IMR-90 (cell line): ENCODE data around the gene LAS1L. TPM values are rescaled to one million over a fixed set of nuclear protein-coding genes. Genes with fewer than 3 reads are reported as not detected.

Source experiments
- ATAC-seq: fragments of 200-7000 bp; cut with Tn5 transposase; 2 replicates; pipeline ENCODE4 v1.9.1; 2020; ENCODE audit warnings: low read depth, mild to moderate bottlenecking, moderate library complexity
- BruUV-seq: library from RNA; stranded (reverse); fragments of 400-500 nt; replicated peaks from 2 replicates; lab custom pipeline; 2021; lab: Mats Ljungman, UMichigan
- CTCF ChIA-PET: fragments of 300-600 bp; formaldehyde crosslinking; extraction: SDS; loops from one replicate; lab custom pipeline; 2021; ENCODE audit warnings: antibody characterized with exemption; lab: Yijun Ruan, JAX
- POLR2A ChIA-PET: fragments of 300-600 bp; sonication (Branson Sonifier 250); formaldehyde crosslinking; loops from one replicate; lab custom pipeline; 2022; ENCODE audit warnings: antibody characterized with exemption; ENCODE audit not compliant: unreplicated experiment; lab: Charles Lee
- DNase-seq: peaks from one replicate; pipeline ENCODE4 v3.0.0; 2013
- H2AFZ ChIP-seq: replicated peaks from 2 replicates; pipeline ENCODE3; 2013; ENCODE audit warnings: low read length, mild to moderate bottlenecking; ENCODE audit not compliant: poor library complexity
- H2AK5ac ChIP-seq: 2 replicates; pipeline ENCODE4 v1.6.1; 2013; ENCODE audit warnings: low read depth, low read length, inconsistent platforms
- H2AK9ac ChIP-seq: replicated peaks from 2 replicates; pipeline ENCODE3; 2013; ENCODE audit warnings: mild to moderate bottlenecking, low read depth, low read length, moderate library complexity; ENCODE audit not compliant: poor library complexity
- H2BK120ac ChIP-seq: 2 replicates; pipeline ENCODE4 v1.6.1; 2013; ENCODE audit warnings: low read depth, low read length, inconsistent platforms
- H2BK15ac ChIP-seq: 3 replicates; pipeline ENCODE4 v1.6.1; 2013; ENCODE audit warnings: low read depth, low read length, inconsistent platforms
- H2BK20ac ChIP-seq: 2 replicates; pipeline ENCODE4 v1.6.1; 2013; ENCODE audit warnings: low read depth, mild to moderate bottlenecking, inconsistent platforms, low read length, moderate library complexity
- H2BK5ac ChIP-seq: 2 replicates; pipeline ENCODE4 v1.6.1; 2013; ENCODE audit warnings: mild to moderate bottlenecking, low read depth, low read length, inconsistent platforms; ENCODE audit not compliant: poor library complexity, severe bottlenecking
- H3K14ac ChIP-seq: replicated peaks from 2 replicates; pipeline ENCODE4 v1.6.1; 2013; ENCODE audit warnings: low read depth, low read length, inconsistent platforms
- H3K18ac ChIP-seq: 2 replicates; pipeline ENCODE4 v1.6.1; 2013; ENCODE audit warnings: low read depth, low read length, control low read depth
- H3K23ac ChIP-seq: 2 replicates; pipeline ENCODE4 v1.6.1; 2013; ENCODE audit warnings: low read depth, low read length, inconsistent platforms
- H3K27ac ChIP-seq: 2 replicates; pipeline ENCODE4 v1.5.1; 2013; ENCODE audit warnings: mild to moderate bottlenecking, control low read depth, low read length; ENCODE audit not compliant: insufficient read depth
- H3K27me3 ChIP-seq: 2 replicates; pipeline ENCODE4 v1.6.1; 2013; ENCODE audit warnings: low read length; ENCODE audit not compliant: control insufficient read depth, insufficient read depth
- H3K36me3 ChIP-seq: 2 replicates; pipeline ENCODE4 v1.6.1; 2013; ENCODE audit warnings: low read length, mixed read lengths; ENCODE audit not compliant: control insufficient read depth, insufficient read depth
- H3K4ac ChIP-seq: 2 replicates; pipeline ENCODE4 v1.6.1; 2013; ENCODE audit warnings: low read depth, low read length, inconsistent platforms
- H3K4me1 ChIP-seq: 2 replicates; pipeline ENCODE4 v1.6.1; 2013; ENCODE audit warnings: low read length, mixed read lengths; ENCODE audit not compliant: control insufficient read depth, insufficient read depth
- H3K4me2 ChIP-seq: 2 replicates; pipeline ENCODE4 v1.6.1; 2013; ENCODE audit warnings: low read depth, mild to moderate bottlenecking, control low read depth, low read length, moderate library complexity
- H3K4me3 ChIP-seq: 2 replicates; pipeline ENCODE4 v1.5.1; 2013; ENCODE audit warnings: low read depth, mild to moderate bottlenecking, control low read depth, low read length, moderate library complexity; ENCODE audit not compliant: insufficient read depth
- H3K56ac ChIP-seq: 2 replicates; pipeline ENCODE4 v1.6.1; 2013; ENCODE audit warnings: low read length, inconsistent platforms; ENCODE audit not compliant: insufficient read depth; ENCODE audit errors: extremely low read depth
- H3K79me1 ChIP-seq, 2 experiments: 2 replicates each; pipeline ENCODE4 v1.6.1; 2013; ENCODE audit warnings: low read length in 2 of 2, inconsistent platforms in 1 of 2, low read depth in 1 of 2
- H3K9ac ChIP-seq: 2 replicates; pipeline ENCODE4 v1.6.1; 2013; ENCODE audit warnings: low read depth, low read length, control low read depth
- H3K9me1 ChIP-seq: 2 replicates; pipeline ENCODE4 v1.6.1; 2013; ENCODE audit warnings: low read length, inconsistent platforms; ENCODE audit not compliant: insufficient read depth
- H3K9me3 ChIP-seq: 2 replicates; pipeline ENCODE4 v1.6.1; 2013; ENCODE audit warnings: low read length; ENCODE audit not compliant: control insufficient read depth, insufficient read depth
- H4K20me1 ChIP-seq: 2 replicates; pipeline ENCODE4 v1.6.1; 2013; ENCODE audit warnings: low read length, inconsistent platforms; ENCODE audit not compliant: insufficient read depth
- H4K5ac ChIP-seq: 2 replicates; pipeline ENCODE4 v1.6.1; 2013; ENCODE audit warnings: mild to moderate bottlenecking, low read depth, low read length, control low read depth
- H4K8ac ChIP-seq, 2 experiments: 2 replicates each; pipeline ENCODE4 v1.6.1; 2013; ENCODE audit warnings: low read depth in 2 of 2, low read length in 2 of 2, control low read depth in 1 of 2, inconsistent platforms in 1 of 2
- H4K91ac ChIP-seq: 2 replicates; pipeline ENCODE4 v1.6.1; 2013; ENCODE audit warnings: low read depth, low read length, inconsistent platforms; ENCODE audit not compliant: insufficient read depth
- BHLHE40 ChIP-seq: fragments of 150-350 bp; IDR thresholded peaks from 2 replicates; pipeline ENCODE4 v1.6.1; 2016; ENCODE audit warnings: mild to moderate bottlenecking, low read depth, low read length
- CEBPB ChIP-seq: IDR thresholded peaks from 2 replicates; pipeline ENCODE4 v1.6.1; 2012; ENCODE audit warnings: low read depth, low read length, improper control_type of control experiment
- CHD1 ChIP-seq: IDR thresholded peaks from 2 replicates; pipeline ENCODE4 v1.6.1; 2012; ENCODE audit warnings: low read depth, low read length, improper control_type of control experiment
- NFE2L2 ChIP-seq: fragments of 150-350 bp; IDR thresholded peaks from 2 replicates; pipeline ENCODE4 v1.6.1; 2016; ENCODE audit warnings: low read depth, mild to moderate bottlenecking, low read length
- POLR2A ChIP-seq: IDR thresholded peaks from 2 replicates; pipeline ENCODE4 v1.6.1; 2012; ENCODE audit warnings: mild to moderate bottlenecking, low read depth, low read length
- RAD21 ChIP-seq: IDR thresholded peaks from 2 replicates; pipeline ENCODE4 v1.6.1; 2012; ENCODE audit warnings: low read length, improper control_type of control experiment
- RCOR1 ChIP-seq: IDR thresholded peaks from 2 replicates; pipeline ENCODE4 v1.6.1; 2012; ENCODE audit warnings: mild to moderate bottlenecking, low read length, improper control_type of control experiment; ENCODE audit not compliant: insufficient replicate concordance
- WGBS, 2 experiments: methylation state at CpG; one replicate each; pipeline versions ENCODE4 v1.1.5 to v1.1.7; 2013; ENCODE audit warnings: missing lambda C conversion rate in 2 of 2; ENCODE audit not compliant: insufficient read length in 1 of 2; ENCODE audit errors: extremely low coverage in 2 of 2; 5-methylcytosine and 5-hydroxymethylcytosine counted together
- dilution Hi-C: fragments of 300-500 bp; cut with HindIII; formaldehyde crosslinking; loops from one replicate; pipeline ENCODE4 v1.14.3; 2018; ENCODE audit warnings: low sequenced_read_pairs; ENCODE audit not compliant: unreplicated experiment
- in situ Hi-C: fragments of 300-500 bp; cut with MboI; formaldehyde crosslinking; loops from 3 replicates; pipeline ENCODE4 v1.14.3; 2019; ENCODE audit warnings: low sequenced_read_pairs, inconsistent platforms, mixed read lengths
- intact Hi-C: fragments of 100-400 bp; cut with micrococcal nuclease; formaldehyde crosslinking; loops from 2 replicates; pipeline ENCODE4 v1.10.0; 2022
- polyA plus RNA-seq, 3 experiments: library from polyadenylated mRNA; depleted of rRNA; stranded (reverse); fragments of >200 nt; gene quantifications; 2 replicates each; pipeline ENCODE4 v1.2.3, GENCODE V29; 2012; ENCODE audit warnings: low replicate concordance in 1 of 3
- total RNA-seq: library from RNA; depleted of rRNA; stranded (reverse); fragments of >200 nt; gene quantifications from 2 replicates; pipeline ENCODE4 v1.2.3, GENCODE V29; 2012

The LAS1L gene
- total and polyA plus RNA-seq, 2 of the 4 experiments (the other 2 are of a cell fraction) = 22.8 to 29.2 TPM

DNA sequence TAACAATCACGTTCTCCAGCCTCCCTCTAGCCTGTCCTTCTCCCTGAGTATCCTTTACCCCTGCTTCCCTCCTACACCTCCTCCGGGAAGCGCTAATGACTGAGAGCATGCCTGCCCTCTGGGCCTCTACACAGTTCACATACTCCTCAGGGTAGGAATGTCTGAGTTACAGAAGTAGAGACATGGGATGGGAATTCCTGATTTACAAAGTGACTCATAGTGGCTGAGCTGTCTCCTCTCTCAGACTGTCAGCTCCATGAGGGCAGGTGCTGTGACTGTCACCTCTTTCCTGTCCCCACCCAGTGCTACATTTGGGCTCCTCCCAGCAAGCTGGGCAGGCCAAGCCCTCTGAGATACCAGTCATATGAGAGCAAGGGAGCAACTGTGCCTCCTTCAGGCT is 2.6 kb downstream of the LAS1L start:
- POLR2A ChIA-PET = no interaction called here

More for the DNA sequence above, 2.6 kb downstream of the LAS1L start:
- no peak overlapping the region for H3K14ac ChIP-seq
- peaks cover 3% of the 10 kb centered on the region; the same call in 1 of the 2 replicates for H3K9me1 ChIP-seq
- no peak overlapping the region for H2AFZ ChIP-seq
- H3K79me1 ChIP-seq = peaks cover 0 to 9% of the 10 kb centered on the region in 2 experiments; a peak in 1 of 4 replicates
- ATAC-seq (no peak), DNase-seq (no peak)
- no peak overlapping the region for H2BK20ac ChIP-seq
- no peak overlapping the region for H2BK5ac ChIP-seq
- peaks cover 6% of the 10 kb centered on the region for H3K36me3 ChIP-seq
- H3K56ac ChIP-seq = no peak overlapping the region
- H3K27ac ChIP-seq = no peak overlapping the region
- no peak overlapping the region for H4K5ac ChIP-seq
- CTCF ChIA-PET = no interaction called here
- H3K4ac ChIP-seq = no peak overlapping the region
- no peak overlapping the region for H3K18ac ChIP-seq
- in situ Hi-C loops = no loop called here
- no peaks in the 10 kb centered on the region for H3K9me3 ChIP-seq
- BruUV-seq = no TSS peak
- H3K27me3 ChIP-seq = no peaks in the 10 kb centered on the region
- intact Hi-C loops = no loop called here
- dilution Hi-C loops = no loop called here
- H4K91ac ChIP-seq = no peak overlapping the region
- no peak overlapping the region for H2AK5ac ChIP-seq
- no CpG with 5 or more reads among the region's 3 CpGs for WGBS, 2 experiments
- no peak overlapping the region for H4K8ac ChIP-seq
- no peak for TF ChIP-seq RCOR1
- no peak for TF ChIP-seq CHD1
- TF ChIP-seq NFE2L2 = no peak
- no peak for TF ChIP-seq CEBPB
- TF ChIP-seq POLR2A = no peak
- TF ChIP-seq RAD21 = no peak
- no peak for TF ChIP-seq BHLHE40
- no peaks in the 10 kb centered on the region for H4K20me1 ChIP-seq
- H3K4me1 ChIP-seq = peaks cover 3% of the 10 kb centered on the region; the same call in 1 of the 2 replicates
- H2BK120ac ChIP-seq = no peak overlapping the region
- no peak overlapping the region for H3K23ac ChIP-seq
- no peak overlapping the region for H2AK9ac ChIP-seq
- no peak overlapping the region for H3K4me2 ChIP-seq
- no peak overlapping the region for H2BK15ac ChIP-seq
- no peak overlapping the region for H3K9ac ChIP-seq
- no peak overlapping the region for H3K4me3 ChIP-seq
